Ascending aorta (tissue), 2 donors: ENCODE results near the gene KNDC1. TPM values are rescaled to one million over a fixed set of nuclear protein-coding genes. Genes with fewer than 3 reads are reported as not detected.

ENCODE experiments used
- DNase-seq, 2 donors: peaks; one replicate each; pipeline ENCODE4 v3.0.0-alpha.2; 2019; ENCODE audit warnings: low spot score in 2 of 2
- H3K27ac ChIP-seq, 2 donors: fragments of 200-600 bp; sonication (generic); one replicate each; pipeline ENCODE4 v1.5.1; 2016 to 2017; ENCODE audit warnings: mild to moderate bottlenecking in 1 of 2
- H3K27me3 ChIP-seq: fragments of 200-600 bp; sonication (generic); one replicate; pipeline ENCODE4 v1.5.1; 2017
- H3K36me3 ChIP-seq, 2 donors: fragments of 200-600 bp; sonication (generic); one replicate each; pipeline ENCODE4 v1.5.1; 2016
- H3K4me1 ChIP-seq, 2 donors: fragments of 200-600 bp; sonication (generic); one replicate each; pipeline ENCODE4 v1.5.1; 2016 to 2017; ENCODE audit warnings: mild to moderate bottlenecking in 1 of 2
- H3K4me3 ChIP-seq, 2 donors: fragments of 200-600 bp; sonication (generic); one replicate each; pipeline ENCODE4 v1.5.1; 2016 to 2017; ENCODE audit warnings: mild to moderate bottlenecking in 1 of 2
- H3K9me3 ChIP-seq, 2 donors: fragments of 200-600 bp; sonication (generic); one replicate each; pipeline ENCODE4 v1.5.1; 2016
- intact Hi-C: fragments of 100-400 bp; cut with DNase I; formaldehyde crosslinking; loops from one replicate; pipeline ENCODE4 v1.15.1; 2023
- total RNA-seq: library from RNA; depleted of rRNA; stranded (reverse); fragments of >200 nt; gene quantifications from one replicate; pipeline ENCODE4 v1.1.0, GENCODE V29; 2016
- TF ChIP-seq, protein P1 (sequence below), 3 experiments: fragments of 200-600 bp in 2 of 3; fragments of 450-650 bp in 1 of 3; sonication (generic) in 2 of 3; IDR thresholded peaks; one replicate each; pipeline ENCODE4 v1.5.1; 2016 to 2019; ENCODE audit warnings: antibody characterized with exemption in 3 of 3, mild to moderate bottlenecking in 1 of 3, moderate library complexity in 1 of 3

Gene KNDC1
- total RNA-seq, 1 donor from 2014 or later, result 0.21 TPM

DNA sequence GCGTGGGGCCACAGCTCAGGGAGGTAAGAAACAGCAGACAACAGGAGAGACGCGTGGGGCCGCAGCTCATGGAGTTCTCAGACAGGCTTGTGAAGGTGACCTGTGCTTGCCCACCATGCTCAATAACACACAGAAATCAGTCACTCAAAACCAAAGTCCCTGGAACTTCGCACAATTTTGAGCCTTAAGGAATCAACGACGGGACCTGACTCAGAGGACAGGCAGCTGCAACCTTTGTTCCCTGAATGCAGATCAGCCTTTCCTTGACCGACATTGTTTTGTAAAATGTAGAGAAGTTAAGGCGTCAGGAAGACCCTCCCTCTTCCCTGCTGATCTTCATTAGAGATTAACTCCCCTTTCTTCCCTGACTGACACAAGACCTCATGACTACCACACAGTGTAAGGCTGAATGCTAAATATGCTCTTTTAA lies 8.5 kb upstream of the KNDC1 start:
- intact Hi-C loops, result no loop called here
- Histone ChIP-seq H3K27me3 (no peaks in the 10 kb centered on the region), H3K4me3 (no peak overlapping the region), H3K4me1 (no peaks in the 10 kb centered on the region), H3K36me3 (no peaks in the 10 kb centered on the region), H3K9me3 (peaks cover 0 to 16% of the 10 kb centered on the region in 2 donors), H3K27ac (no peak overlapping the region)
- TF ChIP-seq, protein P1, sequence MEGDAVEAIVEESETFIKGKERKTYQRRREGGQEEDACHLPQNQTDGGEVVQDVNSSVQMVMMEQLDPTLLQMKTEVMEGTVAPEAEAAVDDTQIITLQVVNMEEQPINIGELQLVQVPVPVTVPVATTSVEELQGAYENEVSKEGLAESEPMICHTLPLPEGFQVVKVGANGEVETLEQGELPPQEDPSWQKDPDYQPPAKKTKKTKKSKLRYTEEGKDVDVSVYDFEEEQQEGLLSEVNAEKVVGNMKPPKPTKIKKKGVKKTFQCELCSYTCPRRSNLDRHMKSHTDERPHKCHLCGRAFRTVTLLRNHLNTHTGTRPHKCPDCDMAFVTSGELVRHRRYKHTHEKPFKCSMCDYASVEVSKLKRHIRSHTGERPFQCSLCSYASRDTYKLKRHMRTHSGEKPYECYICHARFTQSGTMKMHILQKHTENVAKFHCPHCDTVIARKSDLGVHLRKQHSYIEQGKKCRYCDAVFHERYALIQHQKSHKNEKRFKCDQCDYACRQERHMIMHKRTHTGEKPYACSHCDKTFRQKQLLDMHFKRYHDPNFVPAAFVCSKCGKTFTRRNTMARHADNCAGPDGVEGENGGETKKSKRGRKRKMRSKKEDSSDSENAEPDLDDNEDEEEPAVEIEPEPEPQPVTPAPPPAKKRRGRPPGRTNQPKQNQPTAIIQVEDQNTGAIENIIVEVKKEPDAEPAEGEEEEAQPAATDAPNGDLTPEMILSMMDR (IDR thresholded peaks at IDR 0.05), result no peak
- no peak for DNase-seq

DNA sequence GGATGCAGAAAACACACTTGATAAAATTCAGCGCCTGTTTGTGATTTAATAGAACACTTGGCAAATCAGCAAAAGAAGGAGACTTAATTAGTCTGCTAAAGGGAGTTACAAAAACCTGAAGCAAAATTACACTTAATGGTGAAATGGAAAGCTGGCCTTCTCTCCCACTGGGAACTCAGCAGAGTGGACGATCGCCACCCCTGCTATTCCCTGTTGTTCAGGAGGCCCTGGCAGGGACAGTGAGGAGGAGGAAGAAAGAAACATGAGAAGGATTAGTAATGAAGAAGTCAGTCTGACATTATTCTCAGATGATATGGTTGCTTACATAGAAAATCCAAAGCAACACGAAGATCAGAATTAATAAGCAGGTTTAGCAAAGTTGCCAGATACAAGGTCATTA lies 5.6 kb upstream of the KNDC1 start:
- Histone ChIP-seq H3K27me3 (no peaks in the 10 kb centered on the region), H3K27ac (no peak overlapping the region), H3K4me3 (no peak overlapping the region), H3K9me3 (no peaks in the 10 kb centered on the region), H3K36me3 (no peaks in the 10 kb centered on the region), H3K4me1 (no peaks in the 10 kb centered on the region)
- DNase-seq, result no peak
- intact Hi-C loops, result no loop called here
- TF ChIP-seq, protein P1 (IDR thresholded peaks at IDR 0.05), result no peak

DNA sequence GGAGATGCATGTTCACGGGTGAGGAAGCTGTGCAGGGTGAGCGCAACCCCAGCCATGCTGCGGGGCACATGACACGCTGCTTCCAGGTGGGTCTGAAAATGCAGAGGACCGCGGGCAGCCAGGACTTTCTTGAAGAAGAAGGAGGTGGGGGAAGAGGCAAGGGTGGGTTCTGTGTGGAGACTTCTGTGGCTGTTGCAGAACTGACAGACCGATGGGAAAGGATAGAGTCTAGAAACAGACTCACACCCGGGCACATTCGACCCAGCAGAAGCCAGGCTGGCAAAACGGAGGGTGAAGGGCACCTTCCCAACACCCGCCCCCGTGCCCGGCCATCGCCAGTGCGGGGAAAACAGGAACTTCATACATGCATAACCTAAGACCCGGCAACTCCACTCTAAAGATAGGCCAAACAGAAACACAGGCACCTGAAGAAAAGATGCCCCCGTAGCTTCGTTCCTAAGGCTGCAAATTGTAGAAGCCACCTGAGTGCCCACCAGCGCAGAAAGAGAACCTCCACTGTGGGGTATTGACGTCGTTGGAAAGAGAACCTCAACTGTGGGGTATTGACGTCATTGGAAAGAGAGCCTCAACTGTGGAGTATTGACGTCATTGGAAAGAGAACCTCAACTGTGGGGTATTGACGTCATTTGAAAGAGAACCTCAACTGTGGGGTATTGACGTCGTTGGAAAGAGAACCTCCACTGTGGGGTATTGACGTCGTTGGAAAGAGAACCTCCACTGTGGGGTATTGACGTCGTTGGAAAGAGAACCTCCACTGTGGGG lies 4.8 kb upstream of the KNDC1 start:
- TF ChIP-seq, protein P1 (IDR thresholded peaks at IDR 0.05), result no peak
- H3K27me3 ChIP-seq, result no peaks in the 10 kb centered on the region
- DNase-seq, result no peak
- no peak overlapping the region for H3K27ac ChIP-seq
- no peaks in the 10 kb centered on the region for H3K4me1 ChIP-seq
- H3K36me3 ChIP-seq, result no peaks in the 10 kb centered on the region
- no peaks in the 10 kb centered on the region for H3K9me3 ChIP-seq
- intact Hi-C loops, result no loop called here
- H3K4me3 ChIP-seq, result no peak overlapping the region

DNA sequence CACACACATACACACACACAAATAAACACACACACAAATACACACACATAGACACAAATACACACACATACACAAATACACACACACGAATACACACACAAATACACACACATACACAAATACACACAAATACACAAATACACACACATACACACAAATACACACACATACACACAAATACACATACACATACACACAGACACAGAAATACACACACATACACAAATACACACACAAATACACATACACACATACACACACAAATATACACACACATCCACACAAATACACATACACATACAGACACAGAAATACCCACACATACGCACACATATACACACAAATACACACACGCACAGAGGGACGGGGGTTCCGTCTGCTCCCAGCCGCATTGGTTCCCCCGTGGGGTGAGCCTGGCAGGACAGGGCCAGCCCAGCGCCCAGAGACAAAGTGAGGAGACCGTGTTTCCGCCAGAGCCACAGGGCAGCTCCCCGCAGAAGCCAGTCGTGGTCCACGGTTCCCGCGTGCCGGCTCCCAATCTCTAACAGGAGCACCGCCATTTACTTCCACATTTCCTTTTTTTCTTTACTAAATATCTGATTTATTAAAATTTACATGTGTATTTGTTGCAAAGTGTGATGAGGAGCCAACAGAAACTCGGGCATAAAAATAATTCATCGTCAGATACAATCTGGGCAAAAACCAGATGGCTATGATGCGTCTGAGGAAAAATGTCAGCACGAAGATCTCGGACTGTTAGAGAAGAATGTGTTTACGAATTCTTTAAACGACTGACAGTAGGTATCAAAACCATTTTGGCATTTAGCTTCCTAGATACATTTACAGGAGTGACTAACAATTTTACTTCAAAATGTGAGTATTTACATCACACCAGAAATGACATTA lies 3.1 kb upstream of the KNDC1 start:
- H3K27me3 ChIP-seq, result no peaks in the 10 kb centered on the region
- H3K27ac ChIP-seq, result no peak overlapping the region
- no peak overlapping the region for H3K4me3 ChIP-seq
- no peaks in the 10 kb centered on the region for H3K36me3 ChIP-seq
- intact Hi-C loops, result no loop called here
- no peaks in the 10 kb centered on the region for H3K9me3 ChIP-seq
- H3K4me1 ChIP-seq, result peaks cover 2 to 4% of the 10 kb centered on the region in 2 donors
- TF ChIP-seq, protein P1 (IDR thresholded peaks at IDR 0.05), result no peak
- no peak for DNase-seq

DNA sequence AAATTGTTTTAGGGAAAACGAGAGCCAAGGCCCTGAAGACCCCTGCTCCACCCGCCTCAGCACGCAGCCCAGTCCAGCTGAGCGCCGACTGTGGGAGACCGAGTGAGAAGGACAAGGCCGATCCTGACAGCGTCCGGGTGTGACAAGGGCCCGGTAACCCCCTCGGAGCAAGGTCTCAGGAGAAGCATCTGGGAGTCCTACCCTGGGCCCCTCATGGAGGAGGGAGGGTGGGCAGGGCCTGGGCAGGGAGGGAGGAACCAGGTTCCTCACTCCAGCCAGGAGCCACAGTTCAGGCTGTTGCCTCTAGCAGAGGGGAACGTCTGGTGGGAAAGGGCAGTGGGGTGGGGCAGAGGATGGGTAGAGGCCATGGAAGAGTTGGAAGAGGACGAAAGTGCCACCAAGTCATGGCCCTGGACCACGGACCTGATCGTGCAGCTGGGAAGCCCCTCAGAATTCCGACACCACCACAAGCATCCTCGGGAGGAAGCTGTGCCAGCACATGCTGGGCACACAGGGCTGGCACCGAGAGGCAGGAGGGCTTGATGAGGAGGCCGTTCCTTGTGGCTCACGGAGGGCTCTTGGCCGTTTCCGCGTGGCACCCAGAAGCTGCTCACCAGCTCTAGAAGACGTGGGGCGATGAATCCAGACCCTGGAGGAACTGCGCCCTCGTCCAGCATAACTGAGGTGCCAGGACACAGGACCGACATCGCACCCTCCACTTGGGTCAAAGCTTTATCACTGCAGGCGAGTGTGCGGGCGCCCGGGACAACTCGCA lies 2.2 kb upstream of the KNDC1 start:
- intact Hi-C loops, result no loop called here
- Histone ChIP-seq H3K9me3 (no peaks in the 10 kb centered on the region), H3K36me3 (no peaks in the 10 kb centered on the region), H3K27ac (no peak overlapping the region), H3K4me1 (peaks cover 2 to 4% of the 10 kb centered on the region in 2 donors), H3K27me3 (no peaks in the 10 kb centered on the region), H3K4me3 (no peak overlapping the region)
- no peak for DNase-seq
- TF ChIP-seq, protein P1 (IDR thresholded peaks at IDR 0.05), result no peak
